PFSK-1 (cell line): ENCODE measurements around the gene F12.

ENCODE experiments used
- FOXP2 ChIP-seq: optimal IDR thresholded peaks from 2 replicates; pipeline ENCODE3; 2011; ENCODE audit warnings: borderline replicate concordance, control low read depth, inconsistent platforms; ENCODE audit not compliant: insufficient read depth; ENCODE audit errors: extremely low read length, extremely low read depth
- POLR2AphosphoS5 ChIP-seq: IDR thresholded peaks from 2 replicates; pipeline ENCODE4 v1.6.1; 2012; ENCODE audit warnings: low read depth, mild to moderate bottlenecking, control low read depth, low read length, moderate library complexity
- SIN3A ChIP-seq: IDR thresholded peaks from 2 replicates; pipeline ENCODE4 v1.6.1; 2012; ENCODE audit warnings: mild to moderate bottlenecking, low read length, moderate library complexity, borderline replicate concordance; ENCODE audit not compliant: insufficient read depth
- TAF1 ChIP-seq: IDR thresholded peaks from 2 replicates; pipeline ENCODE4 v1.6.1; 2012; ENCODE audit warnings: low read length, control low read depth, borderline replicate concordance; ENCODE audit not compliant: insufficient read depth
- TF ChIP-seq, protein P1 (sequence below), 2 experiments: IDR thresholded peaks; 2 replicates each; pipeline versions ENCODE4 v1.6.1 to v1.8.0; 2011 to 2012; ENCODE audit warnings: low read depth in 2 of 2, low read length in 2 of 2, control low read depth in 1 of 2, inconsistent platforms in 1 of 2, mild to moderate bottlenecking in 1 of 2, moderate library complexity in 1 of 2; ENCODE audit not compliant: insufficient read depth in 1 of 2

F12 gene

DNA sequence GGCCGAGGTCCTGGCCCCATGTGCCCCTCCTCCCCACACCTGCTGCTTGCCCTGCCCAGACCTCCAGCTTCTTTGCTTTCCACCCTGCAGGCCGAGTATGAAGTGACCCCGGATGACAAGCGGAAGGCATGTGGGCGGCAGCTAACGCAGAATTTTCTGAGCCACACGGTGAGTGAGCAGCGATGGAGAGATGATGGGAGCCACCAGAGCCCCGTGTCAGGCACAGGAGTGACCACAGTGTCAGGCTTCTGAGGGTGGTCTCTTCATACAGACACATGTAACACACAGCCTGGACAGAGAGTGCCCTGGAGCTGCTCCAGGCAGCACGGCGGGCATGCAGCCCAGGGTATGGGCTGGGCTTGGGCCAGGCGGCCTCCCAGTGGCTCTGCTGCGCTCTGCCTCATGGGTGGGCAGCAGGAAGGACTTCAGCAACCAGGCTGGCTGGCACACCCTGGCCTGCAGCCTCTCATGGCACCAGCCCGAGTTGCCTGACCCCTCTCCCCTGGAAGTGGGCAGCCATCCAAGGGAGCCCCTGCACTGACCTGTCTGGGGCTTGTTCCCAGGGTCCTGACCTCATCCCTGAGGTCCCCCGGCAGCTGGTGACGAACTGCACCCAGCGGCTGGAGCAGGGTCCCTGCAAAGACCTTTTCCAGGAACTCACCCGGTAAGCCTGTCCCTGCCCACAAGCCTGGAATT, 22.9 kb upstream of the F12 start:
- no peak for TF ChIP-seq POLR2AphosphoS5

DNA sequence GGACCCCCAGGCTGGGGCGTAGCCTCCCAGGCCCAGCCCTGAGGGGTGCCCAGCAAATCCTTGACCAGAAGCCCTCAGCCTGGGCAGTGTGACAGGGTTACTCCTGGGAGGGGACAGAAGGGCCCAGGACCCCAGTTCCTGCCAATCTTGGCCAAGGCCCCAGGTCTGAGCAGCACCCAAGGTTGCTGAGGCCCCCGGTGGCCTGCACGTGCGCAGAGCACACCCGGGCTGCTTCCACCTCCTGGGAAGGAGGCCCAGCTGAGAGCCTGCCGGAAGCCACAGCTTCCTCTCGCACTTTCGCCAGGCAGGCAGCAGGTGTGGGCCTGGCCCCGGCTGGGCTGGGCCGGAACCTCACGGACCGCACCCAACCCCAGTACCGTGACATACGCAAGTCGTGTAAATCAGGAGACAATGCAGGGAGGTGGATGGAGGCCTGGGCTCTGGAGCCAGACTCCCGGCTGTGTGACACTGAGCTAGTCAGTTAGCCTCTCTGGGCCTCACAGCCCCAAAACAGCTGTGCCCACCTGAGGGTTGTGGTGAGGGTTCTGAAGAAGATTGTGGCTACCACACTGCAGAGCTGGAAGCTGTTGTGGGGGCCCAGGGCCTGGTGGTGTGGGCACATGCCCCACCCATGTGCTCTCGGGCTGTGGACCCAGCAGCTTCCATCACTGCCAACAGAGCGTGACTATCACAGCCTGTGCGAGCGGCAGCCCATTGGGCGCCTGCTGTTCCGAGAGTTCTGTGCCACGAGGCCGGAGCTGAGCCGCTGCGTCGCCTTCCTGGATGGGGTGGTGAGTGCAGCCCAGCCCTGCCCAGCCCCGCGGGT, 22.2 kb upstream of the F12 start:
- TF ChIP-seq, protein P1, sequence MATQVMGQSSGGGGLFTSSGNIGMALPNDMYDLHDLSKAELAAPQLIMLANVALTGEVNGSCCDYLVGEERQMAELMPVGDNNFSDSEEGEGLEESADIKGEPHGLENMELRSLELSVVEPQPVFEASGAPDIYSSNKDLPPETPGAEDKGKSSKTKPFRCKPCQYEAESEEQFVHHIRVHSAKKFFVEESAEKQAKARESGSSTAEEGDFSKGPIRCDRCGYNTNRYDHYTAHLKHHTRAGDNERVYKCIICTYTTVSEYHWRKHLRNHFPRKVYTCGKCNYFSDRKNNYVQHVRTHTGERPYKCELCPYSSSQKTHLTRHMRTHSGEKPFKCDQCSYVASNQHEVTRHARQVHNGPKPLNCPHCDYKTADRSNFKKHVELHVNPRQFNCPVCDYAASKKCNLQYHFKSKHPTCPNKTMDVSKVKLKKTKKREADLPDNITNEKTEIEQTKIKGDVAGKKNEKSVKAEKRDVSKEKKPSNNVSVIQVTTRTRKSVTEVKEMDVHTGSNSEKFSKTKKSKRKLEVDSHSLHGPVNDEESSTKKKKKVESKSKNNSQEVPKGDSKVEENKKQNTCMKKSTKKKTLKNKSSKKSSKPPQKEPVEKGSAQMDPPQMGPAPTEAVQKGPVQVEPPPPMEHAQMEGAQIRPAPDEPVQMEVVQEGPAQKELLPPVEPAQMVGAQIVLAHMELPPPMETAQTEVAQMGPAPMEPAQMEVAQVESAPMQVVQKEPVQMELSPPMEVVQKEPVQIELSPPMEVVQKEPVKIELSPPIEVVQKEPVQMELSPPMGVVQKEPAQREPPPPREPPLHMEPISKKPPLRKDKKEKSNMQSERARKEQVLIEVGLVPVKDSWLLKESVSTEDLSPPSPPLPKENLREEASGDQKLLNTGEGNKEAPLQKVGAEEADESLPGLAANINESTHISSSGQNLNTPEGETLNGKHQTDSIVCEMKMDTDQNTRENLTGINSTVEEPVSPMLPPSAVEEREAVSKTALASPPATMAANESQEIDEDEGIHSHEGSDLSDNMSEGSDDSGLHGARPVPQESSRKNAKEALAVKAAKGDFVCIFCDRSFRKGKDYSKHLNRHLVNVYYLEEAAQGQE (IDR thresholded peaks at IDR 0.05; ENCODE audit: insufficient read depth in 1 of 2, low read depth in 2 of 2, low read length in 2 of 2), result no peak
- TF ChIP-seq POLR2AphosphoS5 (no peak), FOXP2 (no peak), SIN3A (no peak), TAF1 (no peak)

DNA sequence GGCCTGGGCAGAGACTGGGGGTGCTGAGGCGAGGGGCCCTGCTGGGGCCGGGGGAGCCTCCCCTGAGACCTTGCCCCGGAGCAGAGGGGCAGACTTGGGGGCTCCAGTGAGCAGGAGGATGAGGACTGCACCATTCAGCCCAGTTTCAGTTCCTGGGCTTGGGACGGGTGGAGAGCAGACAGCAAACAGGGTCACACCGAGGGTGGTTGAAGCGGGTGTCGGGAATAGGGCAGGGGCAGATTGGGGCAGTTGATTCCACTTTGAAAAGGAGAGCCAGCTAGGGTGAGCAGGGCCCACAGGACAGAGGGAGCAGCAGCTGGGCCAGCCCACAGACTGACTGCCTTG, 21.6 kb upstream of the F12 start:
- TF ChIP-seq SIN3A (no peak), TAF1 (no peak), POLR2AphosphoS5 (no peak), FOXP2 (no peak)
- TF ChIP-seq, protein P1 (IDR thresholded peaks at IDR 0.05; ENCODE audit: insufficient read depth in 1 of 2, low read depth in 2 of 2, low read length in 2 of 2), result no peak

DNA sequence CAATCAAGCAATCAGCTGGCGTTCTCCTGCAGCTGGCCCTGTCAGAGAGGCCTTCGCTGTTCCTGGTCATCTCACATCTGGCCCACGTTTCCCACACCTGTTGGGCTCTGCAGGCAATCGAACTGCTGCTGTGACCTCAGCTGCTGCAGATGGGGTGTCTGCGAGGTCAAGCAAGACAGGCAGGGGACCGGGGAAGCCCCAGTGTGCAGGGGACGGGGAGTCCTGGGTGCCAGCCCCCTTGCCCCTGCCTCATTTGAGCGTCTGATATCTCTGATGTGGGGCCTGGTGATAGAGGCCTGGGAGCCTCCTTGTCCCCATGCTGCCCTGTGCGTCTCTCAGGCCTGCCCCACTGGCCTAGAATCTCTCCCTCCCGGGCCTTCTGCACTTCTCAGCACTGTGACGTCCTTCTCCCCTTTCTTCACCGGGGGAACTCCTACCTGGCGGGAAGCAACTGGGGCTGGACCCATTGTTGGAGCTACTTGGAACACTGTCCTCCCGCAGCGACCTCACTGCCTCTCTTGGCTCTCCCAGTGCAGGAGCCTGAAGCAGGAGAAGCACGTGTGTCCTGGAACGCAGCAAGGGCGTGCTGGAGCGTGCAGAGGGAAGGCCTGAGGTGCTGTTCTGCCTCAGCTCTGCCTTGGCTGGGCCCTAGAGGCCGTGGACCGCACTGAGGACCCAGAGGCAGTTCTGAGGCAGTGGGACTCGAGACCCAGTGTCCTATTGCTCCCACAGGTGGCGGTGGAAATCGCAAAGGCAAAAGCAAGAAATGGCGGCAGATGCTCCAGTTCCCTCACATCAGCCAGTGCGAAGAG, 21.0 kb upstream of the F12 start:
- TF ChIP-seq, protein P1 (IDR thresholded peaks at IDR 0.05; ENCODE audit: insufficient read depth in 1 of 2, low read depth in 2 of 2, low read length in 2 of 2), result no peak
- TF ChIP-seq POLR2AphosphoS5, result no peak
- no peak for TF ChIP-seq TAF1
- no peak for TF ChIP-seq FOXP2
- TF ChIP-seq SIN3A, result no peak

DNA sequence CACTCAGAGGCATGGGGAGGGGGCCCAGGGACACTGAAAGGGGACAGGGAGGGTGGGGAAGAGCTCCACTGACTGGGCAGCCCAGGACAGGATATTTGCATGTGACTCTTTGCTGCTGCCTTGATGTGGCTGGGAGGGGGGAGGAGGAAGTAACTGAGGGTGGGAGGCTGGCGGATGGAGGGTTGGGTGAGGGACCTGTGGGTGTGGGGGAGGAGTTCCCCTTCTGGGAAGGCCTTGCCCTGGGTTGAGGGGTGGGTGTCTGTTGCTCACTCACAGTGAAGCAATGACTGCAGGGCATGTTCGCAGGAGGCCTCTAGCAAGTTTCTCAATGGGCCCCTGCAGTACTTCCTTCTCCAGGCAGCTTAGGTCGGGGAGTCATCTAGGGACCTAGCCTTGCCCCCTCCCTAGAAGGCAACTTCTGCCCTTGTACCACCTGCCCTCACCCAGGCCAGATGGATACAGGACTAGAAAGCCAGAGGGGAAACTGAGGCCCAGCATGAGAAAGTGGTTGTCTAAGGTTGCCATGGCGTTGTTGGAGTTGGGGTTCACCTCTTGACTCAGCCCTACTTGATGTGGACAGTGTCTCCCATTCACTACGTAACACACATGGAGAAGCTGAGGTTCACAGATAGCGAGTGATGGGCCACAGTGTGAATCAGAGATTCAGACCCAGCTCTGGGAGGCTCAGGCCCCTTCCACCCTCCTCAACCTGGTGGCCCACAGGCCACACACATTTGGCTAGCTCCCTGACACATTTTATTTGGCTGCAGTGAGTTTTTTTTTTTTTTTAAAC, 20.1 kb upstream of the F12 start:
- TF ChIP-seq, protein P1 (IDR thresholded peaks at IDR 0.05; ENCODE audit: insufficient read depth in 1 of 2, low read depth in 2 of 2, low read length in 2 of 2), result no peak
- TF ChIP-seq SIN3A, result no peak
- TF ChIP-seq POLR2AphosphoS5, result no peak
- TF ChIP-seq TAF1, result no peak
- TF ChIP-seq FOXP2, result no peak
